ENCODE data around the gene TMEM130.
"Not testable (repeated sequence)": the region's sequence is repeated elsewhere in the genome, so short reads cannot be mapped to it uniquely, and the experiment has no call there.

TMEM130 gene

GRCh38 chr7:98868450-98868849, 1.4 kb downstream of the TMEM130 start:
- Mint-ChIP-seq H3K27me3 (peaks cover 6% of the 10 kb centered on the region), H3K36me3 (no peaks in the 10 kb centered on the region), H3K27ac (no peak overlapping the region), H3K4me3 (no peak overlapping the region), H3K4me1 (peaks cover 4% of the 10 kb centered on the region), H3K9me3 (no peaks in the 10 kb centered on the region)

GRCh38 chr7:98866765-98867164, 3.0 kb downstream of the TMEM130 start:
- Mint-ChIP-seq H3K27me3 (peaks cover 6% of the 10 kb centered on the region), H3K4me3 (no peak overlapping the region), H3K27ac (no peak overlapping the region), H3K9me3 (no peaks in the 10 kb centered on the region), H3K36me3 (no peaks in the 10 kb centered on the region), H3K4me1 (peaks cover 4% of the 10 kb centered on the region)

- Mint-ChIP-seq H3K27ac (no peak overlapping the region), H3K36me3 (no peaks in the 10 kb centered on the region), H3K9me3 (no peaks in the 10 kb centered on the region), H3K27me3 (peaks cover 5% of the 10 kb centered on the region), H3K4me1 (peaks cover 4% of the 10 kb centered on the region), H3K4me3 (no peak overlapping the region)
These were observed 3.5 kb downstream of the TMEM130 start for GRCh38 chr7:98866351-98866750.

- Mint-ChIP-seq H3K4me1 (no peaks in the 10 kb centered on the region), H3K4me3 (no peak overlapping the region), H3K9me3 (no peaks in the 10 kb centered on the region), H3K27ac (no peak overlapping the region), H3K36me3 (no peaks in the 10 kb centered on the region), H3K27me3 (peaks cover 3% of the 10 kb centered on the region)
These were observed 4.9 kb downstream of the TMEM130 start for GRCh38 chr7:98864731-98865453.

GRCh38 chr7:98863601-98864000, 6.2 kb downstream of the TMEM130 start:
- no peaks in the 10 kb centered on the region for H3K9me3 Mint-ChIP-seq
- H3K27ac Mint-ChIP-seq = no peak overlapping the region
- no peak overlapping the region for H3K4me3 Mint-ChIP-seq
- H3K36me3 Mint-ChIP-seq = no peaks in the 10 kb centered on the region
- peaks cover 3% of the 10 kb centered on the region for H3K27me3 Mint-ChIP-seq
- H3K4me1 Mint-ChIP-seq = no peaks in the 10 kb centered on the region

- no peaks in the 10 kb centered on the region for H3K4me1 Mint-ChIP-seq
- no peak overlapping the region for H3K4me3 Mint-ChIP-seq
- H3K9me3 Mint-ChIP-seq = no peaks in the 10 kb centered on the region
- H3K27ac Mint-ChIP-seq = no peak overlapping the region
- no peaks in the 10 kb centered on the region for H3K36me3 Mint-ChIP-seq
- peaks cover 7% of the 10 kb centered on the region for H3K27me3 Mint-ChIP-seq
These were observed 6.9 kb downstream of the TMEM130 start for GRCh38 chr7:98862716-98863420.

- Mint-ChIP-seq H3K4me3 (no peak overlapping the region), H3K27me3 (peaks cover 7% of the 10 kb centered on the region), H3K27ac (no peak overlapping the region), H3K4me1 (no peaks in the 10 kb centered on the region), H3K9me3 (no peaks in the 10 kb centered on the region), H3K36me3 (no peaks in the 10 kb centered on the region)
These were observed 7.6 kb downstream of the TMEM130 start for GRCh38 chr7:98862203-98862602.

- Mint-ChIP-seq H3K36me3 (no peaks in the 10 kb centered on the region), H3K4me1 (no peaks in the 10 kb centered on the region), H3K27me3 (peaks cover 7% of the 10 kb centered on the region), H3K27ac (no peak overlapping the region), H3K9me3 (no peaks in the 10 kb centered on the region), H3K4me3 (no peak overlapping the region)
These were observed 9.7 kb downstream of the TMEM130 start for GRCh38 chr7:98860071-98860470.

- Mint-ChIP-seq H3K4me3 (no peak overlapping the region), H3K4me1 (no peaks in the 10 kb centered on the region), H3K27me3 (peaks cover 9% of the 10 kb centered on the region), H3K36me3 (no peaks in the 10 kb centered on the region), H3K27ac (no peak overlapping the region), H3K9me3 (no peaks in the 10 kb centered on the region)
These were observed 14.0 kb downstream of the TMEM130 start for GRCh38 chr7:98855610-98856422.

- H3K4me3 Mint-ChIP-seq = no peak overlapping the region
- no peaks in the 10 kb centered on the region for H3K4me1 Mint-ChIP-seq
- H3K27me3 Mint-ChIP-seq = peaks cover 1% of the 10 kb centered on the region
- no peaks in the 10 kb centered on the region for H3K36me3 Mint-ChIP-seq
- H3K27ac Mint-ChIP-seq = no peak overlapping the region
- no peaks in the 10 kb centered on the region for H3K9me3 Mint-ChIP-seq
These were observed 17.0 kb downstream of the TMEM130 start for GRCh38 chr7:98852826-98853225.

GRCh38 chr7:98848918-98849317, 20.9 kb downstream of the TMEM130 start:
- no peaks in the 10 kb centered on the region for H3K9me3 Mint-ChIP-seq
- H3K36me3 Mint-ChIP-seq = no peaks in the 10 kb centered on the region
- H3K27me3 Mint-ChIP-seq = peaks cover 1% of the 10 kb centered on the region
- no peak overlapping the region for H3K27ac Mint-ChIP-seq
- H3K4me1 Mint-ChIP-seq = no peaks in the 10 kb centered on the region
- no peak overlapping the region for H3K4me3 Mint-ChIP-seq

GRCh38 chr7:98842552-98842951, 27.3 kb downstream of the TMEM130 start:
- not testable (repeated sequence) for H3K4me3 Mint-ChIP-seq, H3K36me3 Mint-ChIP-seq, H3K27me3 Mint-ChIP-seq, H3K9me3 Mint-ChIP-seq, H3K4me1 Mint-ChIP-seq, H3K27ac Mint-ChIP-seq

- Mint-ChIP-seq H3K27ac (no peak overlapping the region), H3K4me1 (no peaks in the 10 kb centered on the region)
These were observed 28.4 kb downstream of the TMEM130 start for GRCh38 chr7:98841179-98841997.

GRCh38 chr7:98840722-98841121, 29.1 kb downstream of the TMEM130 start:
- H3K27ac Mint-ChIP-seq = no peak overlapping the region
- H3K4me3 Mint-ChIP-seq = no peak overlapping the region
- no peaks in the 10 kb centered on the region for H3K36me3 Mint-ChIP-seq
- peaks cover 4% of the 10 kb centered on the region for H3K27me3 Mint-ChIP-seq
- no peaks in the 10 kb centered on the region for H3K4me1 Mint-ChIP-seq
- H3K9me3 Mint-ChIP-seq = no peaks in the 10 kb centered on the region

More at GRCh38 chr7:98841179-98841997, 28.4 kb downstream of the TMEM130 start:
- Mint-ChIP-seq H3K9me3 (no peaks in the 10 kb centered on the region), H3K4me3 (no peak overlapping the region), H3K36me3 (no peaks in the 10 kb centered on the region), H3K27me3 (peaks cover 4% of the 10 kb centered on the region)

- no peaks in the 10 kb centered on the region for H3K4me1 Mint-ChIP-seq
- no peaks in the 10 kb centered on the region for H3K9me3 Mint-ChIP-seq
- no peak overlapping the region for H3K27ac Mint-ChIP-seq
- H3K27me3 Mint-ChIP-seq = peaks cover 4% of the 10 kb centered on the region
- no peaks in the 10 kb centered on the region for H3K36me3 Mint-ChIP-seq
- no peak overlapping the region for H3K4me3 Mint-ChIP-seq
These were observed 29.7 kb downstream of the TMEM130 start for GRCh38 chr7:98840096-98840495.
